ENCODE measurements around the gene WAC. TPM values are rescaled to one million over a fixed set of nuclear protein-coding genes. Genes with fewer than 3 reads are reported as not detected.

Gene WAC
- total and polyA plus RNA-seq, 9 of the 15 experiments (the other 6 are each of a cell fraction or from before 2014, with no cell fraction given), result 24.8 to 123 (median 78.2) TPM

DNA sequence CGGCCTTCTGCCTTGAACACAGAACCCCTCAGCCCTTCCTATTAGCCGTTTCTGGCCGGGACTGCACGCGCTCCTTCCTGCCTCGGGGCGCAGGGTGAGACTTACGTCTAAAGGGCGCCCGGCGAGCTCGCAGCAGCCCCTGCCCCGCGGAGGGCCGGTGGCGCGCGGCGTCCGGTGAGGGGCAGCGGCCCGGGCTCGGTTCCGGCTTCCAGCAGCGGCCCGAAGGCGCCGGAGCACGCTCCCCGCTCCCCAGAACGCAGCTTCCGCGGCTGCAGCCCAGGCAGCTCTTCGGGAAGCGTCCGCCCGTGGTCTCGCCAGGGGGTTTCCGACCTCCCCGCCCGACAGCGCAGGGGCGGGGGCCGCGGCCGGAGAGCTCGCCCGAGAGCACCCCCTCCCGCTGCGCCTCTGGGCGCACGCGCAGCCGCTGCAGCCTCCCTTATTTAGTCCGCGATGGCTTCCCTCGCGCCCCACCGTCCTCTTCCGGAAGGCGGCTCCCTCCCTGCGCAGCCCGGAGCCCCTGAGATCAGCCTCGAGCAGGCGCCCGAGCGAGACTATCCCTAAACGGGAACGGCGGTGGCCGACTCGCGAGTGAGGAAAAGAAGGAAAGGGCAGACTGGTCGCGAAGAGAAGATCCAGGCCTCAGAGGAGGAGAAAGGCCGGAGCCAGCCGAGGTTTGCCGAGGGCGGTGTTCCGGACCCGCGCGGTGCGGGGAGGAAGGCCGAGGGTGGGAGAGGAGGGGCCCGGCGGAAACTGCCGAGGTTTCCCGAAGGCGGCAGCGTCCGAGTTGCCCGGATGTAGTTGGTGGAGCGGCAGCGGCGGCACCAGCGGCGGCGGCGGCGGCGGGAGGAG is at the start of gene WAC (continued):
- TF ChIP-seq ZFX (CRISPR knock-in tag; IDR thresholded peaks at IDR 0.05), result peak; percentile 99
- peak; percentile 71; the same call in 1 of the 2 replicates for TF ChIP-seq TFAP4 (CRISPR knock-in tag; IDR thresholded peaks at IDR 0.05; ENCODE audit: borderline replicate concordance)
- TF ChIP-seq ZBTB7A (IDR thresholded peaks at IDR 0.05; ENCODE audit: borderline replicate concordance, control insufficient read depth, low read depth, low read length), result peak; percentile 93
- peak; percentile 89 for TF ChIP-seq VEZF1 (CRISPR knock-in tag; IDR thresholded peaks at IDR 0.05)
- no peak; the same call in 1 of the 2 replicates for TF ChIP-seq CC2D1A (IDR thresholded peaks at IDR 0.05)
- no peak for TF ChIP-seq FOXJ3 (CRISPR knock-in tag; IDR thresholded peaks at IDR 0.05)
- no peak for TF ChIP-seq ZNF124 (CRISPR knock-in tag; IDR thresholded peaks at IDR 0.05)
- TF ChIP-seq SMAD4 (CRISPR knock-in tag; conservative IDR thresholded peaks at IDR 0.05), result peak; percentile 22; the same call in 1 of the 2 replicates
- peak; percentile 22; the same call in 1 of the 2 replicates for TF ChIP-seq DPF2 (IDR thresholded peaks at IDR 0.05)
- TF ChIP-seq, protein P1, sequence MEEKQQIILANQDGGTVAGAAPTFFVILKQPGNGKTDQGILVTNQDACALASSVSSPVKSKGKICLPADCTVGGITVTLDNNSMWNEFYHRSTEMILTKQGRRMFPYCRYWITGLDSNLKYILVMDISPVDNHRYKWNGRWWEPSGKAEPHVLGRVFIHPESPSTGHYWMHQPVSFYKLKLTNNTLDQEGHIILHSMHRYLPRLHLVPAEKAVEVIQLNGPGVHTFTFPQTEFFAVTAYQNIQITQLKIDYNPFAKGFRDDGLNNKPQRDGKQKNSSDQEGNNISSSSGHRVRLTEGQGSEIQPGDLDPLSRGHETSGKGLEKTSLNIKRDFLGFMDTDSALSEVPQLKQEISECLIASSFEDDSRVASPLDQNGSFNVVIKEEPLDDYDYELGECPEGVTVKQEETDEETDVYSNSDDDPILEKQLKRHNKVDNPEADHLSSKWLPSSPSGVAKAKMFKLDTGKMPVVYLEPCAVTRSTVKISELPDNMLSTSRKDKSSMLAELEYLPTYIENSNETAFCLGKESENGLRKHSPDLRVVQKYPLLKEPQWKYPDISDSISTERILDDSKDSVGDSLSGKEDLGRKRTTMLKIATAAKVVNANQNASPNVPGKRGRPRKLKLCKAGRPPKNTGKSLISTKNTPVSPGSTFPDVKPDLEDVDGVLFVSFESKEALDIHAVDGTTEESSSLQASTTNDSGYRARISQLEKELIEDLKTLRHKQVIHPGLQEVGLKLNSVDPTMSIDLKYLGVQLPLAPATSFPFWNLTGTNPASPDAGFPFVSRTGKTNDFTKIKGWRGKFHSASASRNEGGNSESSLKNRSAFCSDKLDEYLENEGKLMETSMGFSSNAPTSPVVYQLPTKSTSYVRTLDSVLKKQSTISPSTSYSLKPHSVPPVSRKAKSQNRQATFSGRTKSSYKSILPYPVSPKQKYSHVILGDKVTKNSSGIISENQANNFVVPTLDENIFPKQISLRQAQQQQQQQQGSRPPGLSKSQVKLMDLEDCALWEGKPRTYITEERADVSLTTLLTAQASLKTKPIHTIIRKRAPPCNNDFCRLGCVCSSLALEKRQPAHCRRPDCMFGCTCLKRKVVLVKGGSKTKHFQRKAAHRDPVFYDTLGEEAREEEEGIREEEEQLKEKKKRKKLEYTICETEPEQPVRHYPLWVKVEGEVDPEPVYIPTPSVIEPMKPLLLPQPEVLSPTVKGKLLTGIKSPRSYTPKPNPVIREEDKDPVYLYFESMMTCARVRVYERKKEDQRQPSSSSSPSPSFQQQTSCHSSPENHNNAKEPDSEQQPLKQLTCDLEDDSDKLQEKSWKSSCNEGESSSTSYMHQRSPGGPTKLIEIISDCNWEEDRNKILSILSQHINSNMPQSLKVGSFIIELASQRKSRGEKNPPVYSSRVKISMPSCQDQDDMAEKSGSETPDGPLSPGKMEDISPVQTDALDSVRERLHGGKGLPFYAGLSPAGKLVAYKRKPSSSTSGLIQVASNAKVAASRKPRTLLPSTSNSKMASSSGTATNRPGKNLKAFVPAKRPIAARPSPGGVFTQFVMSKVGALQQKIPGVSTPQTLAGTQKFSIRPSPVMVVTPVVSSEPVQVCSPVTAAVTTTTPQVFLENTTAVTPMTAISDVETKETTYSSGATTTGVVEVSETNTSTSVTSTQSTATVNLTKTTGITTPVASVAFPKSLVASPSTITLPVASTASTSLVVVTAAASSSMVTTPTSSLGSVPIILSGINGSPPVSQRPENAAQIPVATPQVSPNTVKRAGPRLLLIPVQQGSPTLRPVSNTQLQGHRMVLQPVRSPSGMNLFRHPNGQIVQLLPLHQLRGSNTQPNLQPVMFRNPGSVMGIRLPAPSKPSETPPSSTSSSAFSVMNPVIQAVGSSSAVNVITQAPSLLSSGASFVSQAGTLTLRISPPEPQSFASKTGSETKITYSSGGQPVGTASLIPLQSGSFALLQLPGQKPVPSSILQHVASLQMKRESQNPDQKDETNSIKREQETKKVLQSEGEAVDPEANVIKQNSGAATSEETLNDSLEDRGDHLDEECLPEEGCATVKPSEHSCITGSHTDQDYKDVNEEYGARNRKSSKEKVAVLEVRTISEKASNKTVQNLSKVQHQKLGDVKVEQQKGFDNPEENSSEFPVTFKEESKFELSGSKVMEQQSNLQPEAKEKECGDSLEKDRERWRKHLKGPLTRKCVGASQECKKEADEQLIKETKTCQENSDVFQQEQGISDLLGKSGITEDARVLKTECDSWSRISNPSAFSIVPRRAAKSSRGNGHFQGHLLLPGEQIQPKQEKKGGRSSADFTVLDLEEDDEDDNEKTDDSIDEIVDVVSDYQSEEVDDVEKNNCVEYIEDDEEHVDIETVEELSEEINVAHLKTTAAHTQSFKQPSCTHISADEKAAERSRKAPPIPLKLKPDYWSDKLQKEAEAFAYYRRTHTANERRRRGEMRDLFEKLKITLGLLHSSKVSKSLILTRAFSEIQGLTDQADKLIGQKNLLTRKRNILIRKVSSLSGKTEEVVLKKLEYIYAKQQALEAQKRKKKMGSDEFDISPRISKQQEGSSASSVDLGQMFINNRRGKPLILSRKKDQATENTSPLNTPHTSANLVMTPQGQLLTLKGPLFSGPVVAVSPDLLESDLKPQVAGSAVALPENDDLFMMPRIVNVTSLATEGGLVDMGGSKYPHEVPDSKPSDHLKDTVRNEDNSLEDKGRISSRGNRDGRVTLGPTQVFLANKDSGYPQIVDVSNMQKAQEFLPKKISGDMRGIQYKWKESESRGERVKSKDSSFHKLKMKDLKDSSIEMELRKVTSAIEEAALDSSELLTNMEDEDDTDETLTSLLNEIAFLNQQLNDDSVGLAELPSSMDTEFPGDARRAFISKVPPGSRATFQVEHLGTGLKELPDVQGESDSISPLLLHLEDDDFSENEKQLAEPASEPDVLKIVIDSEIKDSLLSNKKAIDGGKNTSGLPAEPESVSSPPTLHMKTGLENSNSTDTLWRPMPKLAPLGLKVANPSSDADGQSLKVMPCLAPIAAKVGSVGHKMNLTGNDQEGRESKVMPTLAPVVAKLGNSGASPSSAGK (IDR thresholded peaks at IDR 0.05), result peak; percentile 77

All from K562 (cell line).